Neural cell (in vitro differentiated cells): ENCODE measurements around the gene RFX7. TPM values are rescaled to one million over a fixed set of nuclear protein-coding genes. Genes with fewer than 3 reads are reported as not detected.

Source experiments
- H2AFZ ChIP-seq: fragments of 200-600, 300-800 bp; sonication (generic), shearing (Covaris generic); 2 replicates; pipeline ENCODE4 v1.6.0; 2014; ENCODE audit warnings: low read depth, mild to moderate bottlenecking, antibody characterized with exemption, low read length, moderate library complexity
- H3F3A ChIP-seq: fragments of 200-600 bp; shearing (Covaris generic); 2 replicates; pipeline ENCODE4 v1.6.1; 2016; ENCODE audit warnings: mild to moderate bottlenecking, moderate library complexity, mixed read lengths, antibody characterized with exemption, low read length; ENCODE audit not compliant: insufficient read depth, poor library complexity, severe bottlenecking
- H3K27ac ChIP-seq: fragments of 200-600, 300-800 bp; sonication (generic), shearing (Covaris generic); 2 replicates; pipeline ENCODE4 v1.5.1; 2014; ENCODE audit warnings: mild to moderate bottlenecking, low read length, moderate library complexity
- H3K27me3 ChIP-seq: fragments of 300-800, 200-600 bp; sonication (generic), shearing (Covaris generic); 2 replicates; pipeline ENCODE4 v1.6.0; 2014; ENCODE audit warnings: mild to moderate bottlenecking, low read depth, low read length, moderate library complexity; ENCODE audit not compliant: insufficient read depth
- H3K36me3 ChIP-seq: fragments of 300-800, 200-600 bp; sonication (generic), shearing (Covaris generic); 2 replicates; pipeline ENCODE4 v1.5.1; 2014; ENCODE audit warnings: mild to moderate bottlenecking, antibody characterized with exemption, low read length, moderate library complexity; ENCODE audit not compliant: insufficient read depth
- H3K4me2 ChIP-seq: fragments of 300-800, 200-600 bp; sonication (generic), shearing (Covaris generic); 2 replicates; pipeline ENCODE4 v1.6.0; 2014; ENCODE audit warnings: mild to moderate bottlenecking, low read length
- H3K4me3 ChIP-seq: fragments of 300-800, 200-600 bp; sonication (generic), shearing (Covaris generic); 2 replicates; pipeline ENCODE4 v1.5.1; 2014; ENCODE audit warnings: mild to moderate bottlenecking, low read length, moderate library complexity
- H3K79me2 ChIP-seq: fragments of 200-600 bp; shearing (Covaris generic); replicated peaks from 2 replicates; pipeline ENCODE4 v1.6.0; 2014; ENCODE audit warnings: mild to moderate bottlenecking, low read length, moderate library complexity; ENCODE audit not compliant: insufficient read depth
- H3K9ac ChIP-seq: fragments of 300-800, 200-600 bp; sonication (generic), shearing (Covaris generic); 2 replicates; pipeline ENCODE4 v1.6.1; 2016; ENCODE audit warnings: mild to moderate bottlenecking, low read length, mixed read lengths
- H3K9me2 ChIP-seq: fragments of 200-600 bp; shearing (Covaris generic); 2 replicates; pipeline ENCODE4 v1.6.1; 2016; ENCODE audit warnings: mild to moderate bottlenecking, low read length, mixed read lengths; ENCODE audit not compliant: insufficient read depth
- H3K9me3 ChIP-seq: fragments of 200-600, 300-800 bp; sonication (generic), shearing (Covaris generic); 2 replicates; pipeline ENCODE4 v1.6.1; 2016; ENCODE audit warnings: mild to moderate bottlenecking, mixed run types, low read length, moderate library complexity, mixed read lengths
- H4K20me1 ChIP-seq: fragments of 200-600 bp; shearing (Covaris generic); 2 replicates; pipeline ENCODE4 v1.6.1; 2016; ENCODE audit warnings: mild to moderate bottlenecking, mixed run types; ENCODE audit not compliant: insufficient read depth
- CTCF ChIP-seq: fragments of 450-650 bp; IDR thresholded peaks from 2 replicates; pipeline ENCODE4 v1.5.1; 2014; ENCODE audit warnings: antibody characterized with exemption, mild to moderate bottlenecking, moderate library complexity; ENCODE audit not compliant: poor library complexity, severe bottlenecking
- EP300 ChIP-seq: fragments of 450-650 bp; conservative IDR thresholded peaks from 2 replicates; pipeline ENCODE4 v1.6.1; 2014; ENCODE audit warnings: antibody characterized with exemption, mild to moderate bottlenecking, moderate library complexity; ENCODE audit not compliant: poor library complexity, severe bottlenecking
- EZH2 ChIP-seq: fragments of 200-600, 300-800 bp; shearing (Covaris generic), sonication (generic); IDR thresholded peaks from 2 replicates; pipeline ENCODE4 v1.6.1; 2014; ENCODE audit warnings: antibody characterized with exemption, low read length, borderline replicate concordance, mild to moderate bottlenecking; ENCODE audit not compliant: insufficient read depth, poor library complexity, severe bottlenecking
- POLR2AphosphoS5 ChIP-seq: IDR thresholded peaks from 2 replicates; pipeline ENCODE4 v1.6.1; 2012
- RAD21 ChIP-seq: fragments of 450-650 bp; conservative IDR thresholded peaks from 2 replicates; pipeline ENCODE4 v1.6.1; 2014; ENCODE audit warnings: antibody characterized with exemption, mild to moderate bottlenecking, moderate library complexity
- SMC3 ChIP-seq: fragments of 450-650 bp; conservative IDR thresholded peaks from 2 replicates; pipeline ENCODE4 v1.6.1; 2014; ENCODE audit warnings: antibody characterized with exemption, mild to moderate bottlenecking, moderate library complexity; ENCODE audit not compliant: poor library complexity
- TAF1 ChIP-seq: IDR thresholded peaks from 2 replicates; pipeline ENCODE4 v1.6.1; 2012; ENCODE audit warnings: low read depth
- polyA plus RNA-seq: library from polyadenylated mRNA; depleted of rRNA; stranded (reverse); fragments of >200 nt; gene quantifications from 2 replicates; pipeline ENCODE4 v1.2.3, GENCODE V29; 2014
- TF ChIP-seq, protein P1 (sequence below): IDR thresholded peaks from 2 replicates; pipeline ENCODE4 v1.6.1; 2012; ENCODE audit warnings: borderline replicate concordance

Gene RFX7
- polyA plus RNA-seq, 1 donor from 2014 or later, result 12.9 TPM

DNA sequence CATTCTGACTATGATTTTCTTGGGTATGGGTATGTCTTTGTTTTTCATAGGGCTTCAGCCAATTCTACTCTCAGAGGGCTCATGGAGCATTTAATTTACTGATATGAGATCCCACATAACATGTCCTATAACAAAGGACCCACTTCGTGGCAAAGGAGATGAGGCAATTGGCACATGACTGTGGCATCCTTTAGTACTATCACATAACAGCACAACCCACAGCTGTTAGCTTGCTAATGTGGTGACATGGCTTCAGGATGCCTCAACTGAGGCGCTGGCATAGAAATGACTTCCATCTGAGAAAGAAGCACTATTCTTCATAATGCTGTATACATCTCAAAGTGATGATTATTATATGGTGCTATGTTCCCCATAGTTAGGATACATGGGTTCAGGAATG, 48.1 kb upstream of the RFX7 start:
- Histone ChIP-seq H3K9ac (no peak overlapping the region), H2AFZ (no peak overlapping the region), H4K20me1 (no peaks in the 10 kb centered on the region), H3K4me2 (no peak overlapping the region), H3K27ac (no peak overlapping the region), H3K9me3 (peaks cover 4% of the 10 kb centered on the region), H3K27me3 (no peaks in the 10 kb centered on the region), H3K4me3 (no peak overlapping the region), H3K9me2 (no peaks in the 10 kb centered on the region), H3K79me2 (no peaks in the 10 kb centered on the region), H3F3A (no peaks in the 10 kb centered on the region), H3K36me3 (no peaks in the 10 kb centered on the region)
- no peak for TF ChIP-seq POLR2AphosphoS5
- no peak for TF ChIP-seq EZH2
- no peak for TF ChIP-seq RAD21
- TF ChIP-seq TAF1, result no peak
- TF ChIP-seq, protein P1, sequence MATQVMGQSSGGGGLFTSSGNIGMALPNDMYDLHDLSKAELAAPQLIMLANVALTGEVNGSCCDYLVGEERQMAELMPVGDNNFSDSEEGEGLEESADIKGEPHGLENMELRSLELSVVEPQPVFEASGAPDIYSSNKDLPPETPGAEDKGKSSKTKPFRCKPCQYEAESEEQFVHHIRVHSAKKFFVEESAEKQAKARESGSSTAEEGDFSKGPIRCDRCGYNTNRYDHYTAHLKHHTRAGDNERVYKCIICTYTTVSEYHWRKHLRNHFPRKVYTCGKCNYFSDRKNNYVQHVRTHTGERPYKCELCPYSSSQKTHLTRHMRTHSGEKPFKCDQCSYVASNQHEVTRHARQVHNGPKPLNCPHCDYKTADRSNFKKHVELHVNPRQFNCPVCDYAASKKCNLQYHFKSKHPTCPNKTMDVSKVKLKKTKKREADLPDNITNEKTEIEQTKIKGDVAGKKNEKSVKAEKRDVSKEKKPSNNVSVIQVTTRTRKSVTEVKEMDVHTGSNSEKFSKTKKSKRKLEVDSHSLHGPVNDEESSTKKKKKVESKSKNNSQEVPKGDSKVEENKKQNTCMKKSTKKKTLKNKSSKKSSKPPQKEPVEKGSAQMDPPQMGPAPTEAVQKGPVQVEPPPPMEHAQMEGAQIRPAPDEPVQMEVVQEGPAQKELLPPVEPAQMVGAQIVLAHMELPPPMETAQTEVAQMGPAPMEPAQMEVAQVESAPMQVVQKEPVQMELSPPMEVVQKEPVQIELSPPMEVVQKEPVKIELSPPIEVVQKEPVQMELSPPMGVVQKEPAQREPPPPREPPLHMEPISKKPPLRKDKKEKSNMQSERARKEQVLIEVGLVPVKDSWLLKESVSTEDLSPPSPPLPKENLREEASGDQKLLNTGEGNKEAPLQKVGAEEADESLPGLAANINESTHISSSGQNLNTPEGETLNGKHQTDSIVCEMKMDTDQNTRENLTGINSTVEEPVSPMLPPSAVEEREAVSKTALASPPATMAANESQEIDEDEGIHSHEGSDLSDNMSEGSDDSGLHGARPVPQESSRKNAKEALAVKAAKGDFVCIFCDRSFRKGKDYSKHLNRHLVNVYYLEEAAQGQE, result no peak

DNA sequence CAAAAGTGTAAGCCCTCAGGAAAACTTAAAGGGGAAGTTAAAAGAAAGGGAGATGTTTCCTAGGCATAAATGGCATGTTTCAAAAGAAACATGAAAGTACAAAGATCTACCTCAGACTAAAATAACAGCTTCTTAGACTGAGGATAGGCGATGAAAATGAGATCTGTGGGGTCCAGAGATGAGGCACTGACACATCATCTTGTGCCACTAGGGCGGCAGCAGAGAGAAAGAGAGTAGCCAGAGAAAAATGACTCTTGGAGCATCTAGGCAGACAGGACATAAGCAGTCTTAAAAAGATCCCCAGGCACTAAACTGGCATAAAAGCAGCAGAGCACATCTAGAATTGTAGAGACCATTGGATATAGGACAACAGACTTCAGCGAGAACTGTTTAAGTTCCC, 42.5 kb upstream of the RFX7 start:
- Histone ChIP-seq H3K27me3 (no peaks in the 10 kb centered on the region), H3F3A (no peaks in the 10 kb centered on the region), H3K9me3 (peaks cover 4% of the 10 kb centered on the region), H3K9me2 (no peaks in the 10 kb centered on the region), H3K27ac (no peak overlapping the region), H3K4me2 (no peak overlapping the region), H3K9ac (no peak overlapping the region), H2AFZ (no peak overlapping the region), H4K20me1 (no peaks in the 10 kb centered on the region), H3K36me3 (no peaks in the 10 kb centered on the region), H3K79me2 (no peaks in the 10 kb centered on the region), H3K4me3 (no peak overlapping the region)
- TF ChIP-seq TAF1, result no peak
- TF ChIP-seq EZH2, result no peak
- no peak for TF ChIP-seq EP300
- no peak for TF ChIP-seq POLR2AphosphoS5
- TF ChIP-seq SMC3, result no peak

DNA sequence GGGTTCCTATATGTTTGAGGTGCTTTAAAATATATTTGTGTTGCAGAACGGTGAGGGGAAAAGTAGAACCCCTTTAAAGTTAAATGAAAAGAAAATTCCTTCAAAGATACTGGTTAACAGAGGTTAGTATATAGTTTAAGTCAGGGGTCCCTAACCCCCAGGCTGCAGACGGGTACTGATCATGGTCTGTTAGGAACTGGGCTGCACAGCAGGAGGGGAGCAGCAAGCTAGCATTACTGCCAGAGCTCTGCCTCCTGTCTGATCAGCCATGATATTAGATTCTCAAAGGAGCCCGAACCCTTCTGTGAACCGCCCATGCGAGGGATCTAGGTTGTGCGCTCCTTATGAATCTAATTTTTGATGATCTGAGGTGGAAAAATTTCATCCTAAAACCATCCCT, 37.5 kb upstream of the RFX7 start:
- Histone ChIP-seq H3K9me3 (no peaks in the 10 kb centered on the region), H3K4me3 (no peak overlapping the region), H3K9me2 (no peaks in the 10 kb centered on the region), H3K4me2 (no peak overlapping the region), H4K20me1 (no peaks in the 10 kb centered on the region), H3K79me2 (no peaks in the 10 kb centered on the region), H3K36me3 (no peaks in the 10 kb centered on the region), H2AFZ (no peak overlapping the region), H3K9ac (no peak overlapping the region), H3K27me3 (no peaks in the 10 kb centered on the region), H3K27ac (no peak overlapping the region), H3F3A (no peaks in the 10 kb centered on the region)
- no peak for TF ChIP-seq POLR2AphosphoS5
- no peak for TF ChIP-seq RAD21
- no peak for TF ChIP-seq CTCF
- TF ChIP-seq SMC3, result no peak
- TF ChIP-seq, protein P1, result no peak
